ENCODE measurements around the gene UBAC2. TPM values are rescaled to one million over a fixed set of nuclear protein-coding genes. Genes with fewer than 3 reads are reported as not detected.

Gene UBAC2
- total RNA-seq, 1 experiment from 2014 or later, result 41.0 TPM

DNA sequence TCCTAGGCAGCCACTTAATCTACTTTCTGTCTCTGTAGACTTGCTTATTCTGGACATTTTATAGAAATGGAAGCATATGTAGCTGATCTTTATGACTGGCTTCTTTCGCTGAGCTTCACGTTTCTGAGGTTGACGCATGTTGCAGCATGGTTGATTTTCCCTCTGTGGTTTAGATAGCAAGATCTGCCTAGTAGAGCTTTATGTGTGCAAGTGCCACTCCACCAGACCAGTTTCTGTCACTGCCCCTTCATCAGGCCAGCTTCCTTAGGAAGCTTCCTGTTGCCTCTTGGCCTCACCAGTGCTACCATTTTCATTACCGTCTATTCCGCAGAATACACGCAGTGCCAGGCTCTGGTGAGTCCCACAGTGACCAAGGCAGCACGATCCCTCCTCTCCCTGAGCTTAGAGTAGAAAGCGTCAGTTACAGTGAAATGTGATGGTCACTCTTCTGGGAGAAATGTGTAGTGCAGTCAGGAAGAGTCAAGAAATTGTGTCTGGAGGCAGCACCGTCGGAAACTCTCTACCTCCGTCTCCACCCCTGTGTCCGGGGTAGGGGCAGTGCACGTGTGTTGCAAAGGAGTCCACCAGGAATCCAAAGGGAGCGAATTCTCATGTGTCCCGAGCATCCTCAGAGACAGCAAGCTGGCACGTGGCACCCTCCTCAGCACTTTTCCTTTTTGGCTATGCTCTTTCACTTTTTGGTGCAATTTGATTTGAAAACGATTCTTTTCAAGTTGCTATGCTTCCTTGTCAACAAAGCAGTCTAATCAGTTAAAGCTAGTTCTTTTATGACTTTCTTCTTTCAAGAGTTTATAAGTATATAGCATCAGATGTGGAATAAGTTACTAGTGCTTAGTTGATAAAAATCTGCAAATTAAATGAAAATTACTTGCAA lies 151.9 kb downstream of the UBAC2 start:
- intact Hi-C loops (cut with micrococcal nuclease; ENCODE audit: unreplicated experiment), result no loop called here
- H3K4me1 Mint-ChIP-seq (ENCODE audit: low read depth, unreplicated experiment), result no peaks in the 10 kb centered on the region
- no peak for DNase-seq
- CTCF ChIA-PET, result no interaction called here
- H3K9me3 Mint-ChIP-seq (ENCODE audit: low read depth, unreplicated experiment), result no peaks in the 10 kb centered on the region
- no TSS peak for BruUV-seq (replicated peaks)
- H3K27me3 Mint-ChIP-seq (ENCODE audit: unreplicated experiment), result no peaks in the 10 kb centered on the region
- H3K4me3 Mint-ChIP-seq (ENCODE audit: low read depth, unreplicated experiment), result no peak overlapping the region
- no peak overlapping the region for H3K27ac Mint-ChIP-seq (ENCODE audit: unreplicated experiment)
- TF ChIP-seq, protein P1, sequence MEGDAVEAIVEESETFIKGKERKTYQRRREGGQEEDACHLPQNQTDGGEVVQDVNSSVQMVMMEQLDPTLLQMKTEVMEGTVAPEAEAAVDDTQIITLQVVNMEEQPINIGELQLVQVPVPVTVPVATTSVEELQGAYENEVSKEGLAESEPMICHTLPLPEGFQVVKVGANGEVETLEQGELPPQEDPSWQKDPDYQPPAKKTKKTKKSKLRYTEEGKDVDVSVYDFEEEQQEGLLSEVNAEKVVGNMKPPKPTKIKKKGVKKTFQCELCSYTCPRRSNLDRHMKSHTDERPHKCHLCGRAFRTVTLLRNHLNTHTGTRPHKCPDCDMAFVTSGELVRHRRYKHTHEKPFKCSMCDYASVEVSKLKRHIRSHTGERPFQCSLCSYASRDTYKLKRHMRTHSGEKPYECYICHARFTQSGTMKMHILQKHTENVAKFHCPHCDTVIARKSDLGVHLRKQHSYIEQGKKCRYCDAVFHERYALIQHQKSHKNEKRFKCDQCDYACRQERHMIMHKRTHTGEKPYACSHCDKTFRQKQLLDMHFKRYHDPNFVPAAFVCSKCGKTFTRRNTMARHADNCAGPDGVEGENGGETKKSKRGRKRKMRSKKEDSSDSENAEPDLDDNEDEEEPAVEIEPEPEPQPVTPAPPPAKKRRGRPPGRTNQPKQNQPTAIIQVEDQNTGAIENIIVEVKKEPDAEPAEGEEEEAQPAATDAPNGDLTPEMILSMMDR (IDR thresholded peaks at IDR 0.05; ENCODE audit: unreplicated experiment), result no peak
- H3K36me3 Mint-ChIP-seq (ENCODE audit: insufficient read depth, unreplicated experiment), result no peaks in the 10 kb centered on the region

GRCh38 chr13:99353246-99353600 lies 152.6 kb downstream of the UBAC2 start:
- Mint-ChIP-seq H3K27ac (ENCODE audit: unreplicated experiment) (no peak overlapping the region), H3K9me3 (ENCODE audit: low read depth, unreplicated experiment) (no peaks in the 10 kb centered on the region), H3K4me1 (ENCODE audit: low read depth, unreplicated experiment) (no peaks in the 10 kb centered on the region), H3K27me3 (ENCODE audit: unreplicated experiment) (no peaks in the 10 kb centered on the region), H3K36me3 (ENCODE audit: insufficient read depth, unreplicated experiment) (no peaks in the 10 kb centered on the region), H3K4me3 (ENCODE audit: low read depth, unreplicated experiment) (no peak overlapping the region)
- no TSS peak for BruUV-seq (replicated peaks)
- CTCF ChIA-PET, result no interaction called here
- no peak for DNase-seq
- TF ChIP-seq, protein P1 (IDR thresholded peaks at IDR 0.05; ENCODE audit: unreplicated experiment), result no peak
- intact Hi-C loops (cut with micrococcal nuclease; ENCODE audit: unreplicated experiment), result no loop called here

DNA sequence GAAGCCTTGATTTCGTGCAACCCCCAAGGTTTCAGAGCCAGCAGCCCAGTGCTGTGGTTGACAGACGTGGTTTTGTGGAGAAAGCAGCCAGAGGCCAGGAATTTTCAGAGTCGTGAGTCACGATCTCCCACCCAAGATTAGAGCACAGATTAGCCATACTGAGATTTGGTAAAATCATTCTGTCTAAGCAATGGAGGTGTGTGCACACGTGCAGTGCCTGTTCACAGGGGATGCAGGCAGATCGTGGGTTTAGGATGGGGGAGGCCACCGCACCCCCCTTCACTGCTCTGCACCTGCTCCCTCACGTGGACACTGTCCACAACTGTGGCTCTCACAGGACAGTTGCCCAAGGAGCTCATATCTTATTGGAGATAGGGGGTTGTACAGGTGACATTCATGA lies 153.2 kb downstream of the UBAC2 start:
- no peaks in the 10 kb centered on the region for H3K9me3 Mint-ChIP-seq (ENCODE audit: low read depth, unreplicated experiment)
- no peaks in the 10 kb centered on the region for H3K36me3 Mint-ChIP-seq (ENCODE audit: insufficient read depth, unreplicated experiment)
- TF ChIP-seq, protein P1 (IDR thresholded peaks at IDR 0.05; ENCODE audit: unreplicated experiment), result no peak
- H3K27me3 Mint-ChIP-seq (ENCODE audit: unreplicated experiment), result no peaks in the 10 kb centered on the region
- no TSS peak for BruUV-seq (replicated peaks)
- CTCF ChIA-PET, result no interaction called here
- DNase-seq, result no peak
- no peak overlapping the region for H3K4me3 Mint-ChIP-seq (ENCODE audit: low read depth, unreplicated experiment)
- intact Hi-C loops (cut with micrococcal nuclease; ENCODE audit: unreplicated experiment), result no loop called here
- H3K27ac Mint-ChIP-seq (ENCODE audit: unreplicated experiment), result no peak overlapping the region
- H3K4me1 Mint-ChIP-seq (ENCODE audit: low read depth, unreplicated experiment), result no peaks in the 10 kb centered on the region

- BruUV-seq (replicated peaks), result no TSS peak
- no peaks in the 10 kb centered on the region for H3K36me3 Mint-ChIP-seq (ENCODE audit: insufficient read depth, unreplicated experiment)
- H3K27ac Mint-ChIP-seq (ENCODE audit: unreplicated experiment), result no peak overlapping the region
- TF ChIP-seq, protein P1 (IDR thresholded peaks at IDR 0.05; ENCODE audit: unreplicated experiment), result no peak
- no peak overlapping the region for H3K4me3 Mint-ChIP-seq (ENCODE audit: low read depth, unreplicated experiment)
- no peaks in the 10 kb centered on the region for H3K9me3 Mint-ChIP-seq (ENCODE audit: low read depth, unreplicated experiment)
- H3K4me1 Mint-ChIP-seq (ENCODE audit: low read depth, unreplicated experiment), result no peaks in the 10 kb centered on the region
- no peaks in the 10 kb centered on the region for H3K27me3 Mint-ChIP-seq (ENCODE audit: unreplicated experiment)
- no peak for DNase-seq
- intact Hi-C loops (cut with micrococcal nuclease; ENCODE audit: unreplicated experiment), result no loop called here
- CTCF ChIA-PET, result no interaction called here
Observed at GRCh38 chr13:99354371-99354951, 153.8 kb downstream of the UBAC2 start.
